Fibroblast of skin of right quadriceps (primary cell): ENCODE results near the gene RBM6.
"Not testable (repeated sequence)": the region's sequence is repeated elsewhere in the genome, so short reads cannot be mapped to it uniquely, and the experiment has no call there.

Experiments used
- DNase-seq: peaks from one replicate; pipeline ENCODE4 v3.0.0-alpha.2; 2013

Gene RBM6

GRCh38 chr3:49914906-49915305, 25.0 kb upstream of the RBM6 start:
- no peak for DNase-seq

DNA sequence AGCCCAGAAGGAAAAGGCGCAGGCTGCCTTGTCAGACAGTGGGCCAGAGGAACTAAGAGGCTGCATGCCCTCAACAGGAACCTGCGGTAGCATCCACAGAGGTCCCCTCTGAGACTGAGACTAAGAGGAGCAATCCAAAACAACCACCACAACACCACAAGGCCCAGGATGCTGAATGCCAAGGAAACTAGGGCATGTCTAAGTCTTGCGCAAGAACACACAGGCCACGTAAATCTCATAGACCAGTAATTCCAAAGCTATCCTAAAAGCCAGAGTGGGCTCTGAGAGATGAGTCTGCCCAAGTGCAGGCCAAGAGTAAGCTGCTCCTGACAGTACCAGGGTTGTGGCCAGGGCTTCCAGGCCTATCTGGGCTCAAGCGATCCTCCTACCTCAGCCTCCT, 23.3 kb upstream of the RBM6 start:
- peak; percentile 58 for DNase-seq

DNA sequence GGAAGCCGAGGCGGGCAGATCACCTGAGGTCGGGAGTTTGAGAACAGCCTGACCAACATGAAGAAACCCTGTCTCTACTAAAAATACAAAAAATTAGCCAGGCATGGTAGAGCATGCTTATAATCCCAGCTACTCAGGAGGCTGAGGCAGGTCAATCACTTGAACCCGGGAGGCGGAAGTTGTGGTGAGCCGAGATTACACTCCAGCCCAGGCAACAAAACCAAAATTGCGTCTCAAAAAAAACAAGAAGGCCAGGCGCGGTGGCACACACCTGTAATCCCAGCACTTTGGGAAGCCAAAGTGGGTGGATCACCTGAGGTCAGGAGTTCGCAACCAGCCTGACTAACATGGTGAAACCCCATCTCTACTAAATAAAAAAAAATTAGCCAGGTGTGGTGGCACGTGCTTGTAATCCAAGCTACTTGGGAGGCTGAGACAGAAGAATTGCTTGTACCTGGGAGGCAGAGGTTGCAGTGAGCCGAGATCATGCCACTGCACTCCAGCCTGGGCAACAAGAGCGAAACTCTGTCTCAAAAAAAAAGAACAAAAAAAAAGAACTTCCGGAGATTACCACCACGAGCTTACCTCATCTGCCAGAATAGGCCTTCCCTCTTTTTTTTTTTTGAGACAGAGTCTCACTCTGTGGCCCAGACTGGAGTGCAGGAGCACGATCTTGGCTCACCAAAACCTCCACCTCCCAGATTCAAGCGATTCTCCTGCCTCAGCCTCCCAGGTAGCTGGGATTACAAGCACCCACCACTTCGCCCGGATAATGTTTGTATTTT, 22.0 kb upstream of the RBM6 start:
- DNase-seq, result not testable (repeated sequence)

- peak; percentile 66 for DNase-seq
These were observed 15.3 kb upstream of the RBM6 start for GRCh38 chr3:49924683-49925082.

DNA sequence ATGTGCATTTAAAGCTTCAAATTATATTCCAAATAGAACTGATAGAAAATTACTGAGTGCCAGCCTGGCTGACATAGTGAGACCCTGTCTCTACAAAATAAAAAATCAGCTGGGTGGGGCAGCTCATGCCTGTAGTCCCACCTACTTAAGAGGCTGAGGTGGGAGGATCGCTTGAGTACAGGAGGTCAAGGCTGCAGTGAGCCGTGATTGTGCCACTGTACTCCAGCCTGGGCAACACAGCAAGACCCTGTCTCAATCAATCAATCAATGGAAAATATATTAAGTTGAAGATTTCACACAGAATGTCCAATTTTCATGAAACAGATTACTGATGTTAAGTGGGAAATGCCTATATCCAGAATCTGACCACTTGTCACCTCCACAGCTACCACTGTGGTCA, 14.5 kb upstream of the RBM6 start:
- DNase-seq, result no peak

- DNase-seq, result no peak
These were observed 13.7 kb upstream of the RBM6 start for GRCh38 chr3:49926117-49926728.

DNA sequence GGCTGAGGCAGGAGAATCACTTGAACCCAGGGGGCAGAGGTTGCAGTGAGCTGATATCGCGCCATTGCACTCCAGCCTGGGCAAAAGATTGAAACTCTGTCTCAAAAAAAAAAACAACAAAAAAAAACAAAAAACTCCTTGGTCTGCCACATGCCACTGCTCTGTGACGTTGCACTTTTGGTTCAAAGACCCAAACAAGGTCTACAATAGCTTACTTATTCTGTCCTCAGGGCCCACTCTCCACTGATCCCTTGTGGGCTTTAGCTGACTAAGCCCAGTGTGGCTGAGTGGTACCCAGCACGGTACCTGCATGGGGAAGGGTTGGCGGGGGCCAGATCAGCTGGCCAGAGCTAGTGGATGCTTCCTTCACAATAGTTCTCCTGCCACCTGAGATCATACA, 12.2 kb upstream of the RBM6 start:
- no peak for DNase-seq

- DNase-seq, result no peak
These were observed 11.4 kb upstream of the RBM6 start for GRCh38 chr3:49928481-49929017.

DNA sequence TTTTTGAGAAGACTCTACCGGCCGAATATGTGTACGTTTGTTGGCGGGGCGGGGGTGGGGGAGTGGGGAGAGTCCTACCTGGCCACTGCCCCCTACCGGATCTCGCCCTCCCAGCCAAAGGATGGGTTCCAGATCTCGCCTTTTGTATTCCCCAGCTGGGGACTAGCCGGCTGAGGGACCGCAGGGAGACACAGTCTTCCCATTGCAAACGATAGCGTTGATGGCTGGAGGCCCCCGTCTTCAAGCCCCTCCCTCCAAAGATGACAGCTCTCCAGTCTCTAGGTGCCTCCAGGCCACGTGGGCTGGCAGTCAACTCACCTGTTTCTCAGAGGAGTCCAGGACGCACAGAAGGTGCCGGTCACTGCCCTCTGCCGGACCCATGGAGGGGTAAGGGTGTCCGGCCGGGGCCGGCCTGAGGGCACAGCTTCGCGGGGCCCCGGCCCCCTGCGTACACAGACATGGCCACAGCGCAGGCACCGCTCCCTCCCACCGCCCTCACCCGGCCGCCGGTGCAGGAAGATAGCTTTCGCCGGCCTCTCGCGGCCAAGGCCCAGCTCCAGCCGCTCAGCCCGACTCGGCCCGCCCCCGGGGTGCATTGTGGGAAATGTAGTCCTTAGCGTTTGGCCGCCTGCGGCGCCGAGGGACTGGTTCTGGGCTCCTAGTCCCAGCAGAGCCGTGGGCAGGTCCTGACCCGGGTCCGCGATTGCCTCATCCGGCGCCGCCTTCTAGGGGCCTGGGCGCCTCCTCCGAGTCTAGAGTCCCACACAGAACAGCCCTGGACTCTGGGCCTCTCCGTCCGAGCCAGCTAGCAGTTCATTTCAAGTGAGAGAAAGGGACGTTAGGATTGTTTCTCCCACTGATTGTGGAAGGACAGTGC, 10.4 kb upstream of the RBM6 start, which contains the start of gene MON1A:
Gene MON1A (minus strand): TSS at position 521 of the 877 bp plus-strand sequence. CDS start 16,465 bp downstream, outside the sequence.
- DNase-seq, result peak; percentile 88

DNA sequence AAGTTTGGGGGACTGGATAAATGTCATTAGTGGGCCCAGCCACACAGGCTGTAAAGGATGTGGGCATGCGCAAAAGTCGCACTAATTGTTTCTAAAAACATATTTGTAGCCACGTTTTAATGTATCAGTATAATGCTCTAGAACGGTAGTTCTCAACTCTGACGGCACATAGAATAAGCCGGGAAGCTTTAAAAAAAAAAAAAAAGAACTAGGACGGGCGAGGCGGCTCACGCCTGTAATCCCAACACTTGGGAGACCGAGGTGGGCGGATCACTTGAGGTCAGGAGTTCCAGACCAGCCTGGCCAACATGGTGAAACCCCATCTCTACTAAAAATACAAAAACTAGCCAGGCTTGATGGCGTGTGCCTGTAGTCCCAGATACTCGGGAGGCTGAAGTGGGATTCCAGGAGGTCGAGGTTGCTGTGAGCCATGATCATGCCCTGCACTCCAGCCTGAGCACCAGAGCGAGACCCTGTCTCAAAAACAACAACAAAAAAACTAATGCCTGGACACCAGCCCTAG, 9.7 kb upstream of the RBM6 start:
- no peak for DNase-seq

DNA sequence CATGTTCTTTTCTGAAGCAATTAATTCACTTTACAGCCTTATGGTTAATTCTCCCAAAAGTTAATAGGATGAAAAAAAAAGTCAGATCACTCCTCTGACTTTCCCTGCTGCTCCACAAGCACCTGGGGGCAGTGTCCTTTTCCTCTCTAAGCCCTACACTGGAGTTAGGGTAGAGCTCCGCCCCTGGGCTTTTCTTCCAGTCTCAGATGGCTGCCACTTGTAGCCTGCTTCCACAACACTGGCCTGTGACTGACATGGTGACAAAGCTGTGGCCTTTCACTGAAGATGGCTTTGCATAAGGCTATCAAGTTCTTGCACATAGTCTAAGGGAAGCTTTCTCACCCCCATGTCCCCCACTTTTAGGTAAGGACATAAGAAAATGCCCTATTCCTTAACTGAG, 9.0 kb upstream of the RBM6 start:
- DNase-seq, result no peak

DNA sequence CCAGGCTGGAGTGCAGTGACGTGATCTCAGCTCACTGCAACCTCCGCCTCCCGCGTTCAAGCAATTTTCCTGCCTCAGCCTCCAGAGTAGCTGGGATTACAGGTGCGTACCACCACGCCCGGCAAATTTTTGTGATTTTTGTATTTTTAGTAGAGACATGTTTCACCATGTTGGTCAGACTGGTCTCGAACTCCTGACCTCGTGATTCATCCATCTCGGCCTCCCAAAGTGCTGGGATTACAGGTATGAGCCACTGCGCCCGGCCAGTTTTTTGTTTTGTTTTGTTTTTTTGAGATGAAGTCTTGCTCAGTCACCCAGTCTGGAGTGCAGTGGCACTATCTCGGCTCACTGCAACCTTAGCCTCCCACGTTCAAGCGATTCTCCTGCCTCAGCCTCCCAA, 7.7 kb upstream of the RBM6 start:
- DNase-seq, result not testable (repeated sequence)

- DNase-seq, result no peak
These were observed 2.9 kb upstream of the RBM6 start for GRCh38 chr3:49937090-49937489.

DNA sequence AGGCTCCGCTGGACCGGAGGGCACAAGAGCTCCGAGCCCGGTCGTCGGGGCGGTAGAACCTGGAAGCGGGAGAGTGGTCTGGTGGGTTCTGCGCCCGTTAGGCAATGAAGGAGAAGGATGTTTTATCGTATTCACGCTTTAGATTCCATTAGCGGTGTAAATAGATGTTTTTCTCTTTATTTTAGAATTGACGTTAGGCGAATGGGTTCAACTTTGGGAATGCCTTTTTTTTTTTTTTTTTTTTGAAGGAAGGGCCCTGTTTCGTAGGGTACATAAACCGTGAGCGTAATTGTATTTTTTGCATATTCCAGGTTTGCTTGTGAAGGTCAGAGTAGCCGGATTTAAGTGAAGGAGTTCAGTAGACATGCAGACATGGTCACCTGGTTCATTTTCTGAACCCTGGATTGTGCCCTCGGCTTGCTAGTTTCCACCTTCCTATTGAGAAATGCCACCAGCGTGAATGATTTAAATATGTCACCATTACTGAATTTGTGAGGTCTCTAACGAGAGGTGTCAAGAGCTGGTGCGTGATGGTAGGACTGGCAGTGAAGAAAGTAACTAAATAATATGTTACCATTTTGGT, 808 bp downstream of the RBM6 start:
- no peak for DNase-seq

DNA sequence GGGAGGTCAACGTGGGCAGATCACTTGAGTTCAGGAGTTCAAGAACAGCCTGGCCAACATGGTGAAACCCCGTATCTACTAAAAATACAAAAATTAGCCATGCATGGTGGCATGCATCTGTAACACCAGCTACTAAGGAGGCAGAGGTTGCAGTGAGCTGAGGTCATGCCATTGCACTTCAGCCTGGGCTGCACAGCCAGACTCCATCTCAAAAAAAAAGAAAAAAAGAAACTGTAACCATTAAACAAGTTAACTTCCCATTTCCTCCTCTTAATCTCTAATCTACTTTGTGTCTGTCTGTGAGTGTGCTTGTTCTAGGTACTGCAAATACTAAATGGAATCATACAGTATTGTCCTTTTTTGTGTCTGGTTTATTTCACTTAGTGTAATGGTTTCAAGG, 2.7 kb downstream of the RBM6 start:
- no peak for DNase-seq

DNA sequence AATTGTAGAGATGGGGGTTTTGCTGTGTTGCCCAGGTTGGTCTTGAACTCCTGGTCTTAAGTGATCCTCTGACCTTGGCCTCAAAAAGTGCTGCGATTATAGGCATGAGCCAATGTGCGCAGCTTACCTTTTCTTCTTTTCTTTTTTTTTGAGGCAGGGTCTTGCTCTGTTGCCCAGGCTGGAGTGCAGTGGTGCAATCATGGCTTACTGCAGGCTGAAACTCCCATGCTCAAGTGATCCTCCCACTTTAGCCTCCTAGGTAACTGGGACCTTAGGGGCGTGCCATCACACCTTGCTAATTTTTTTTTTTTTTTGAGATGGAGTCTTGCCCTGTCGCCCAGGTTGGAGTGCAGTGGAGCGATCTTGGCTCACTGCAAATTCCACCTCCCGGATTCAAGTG, 13.0 kb downstream of the RBM6 start:
- no peak for DNase-seq

GRCh38 chr3:49955636-49956035, 15.7 kb downstream of the RBM6 start:
- no peak for DNase-seq

- DNase-seq, result no peak
These were observed 26.4 kb downstream of the RBM6 start for GRCh38 chr3:49966233-49966942.

- DNase-seq, result no peak
These were observed 27.3 kb downstream of the RBM6 start for GRCh38 chr3:49967291-49967690.

GRCh38 chr3:49968346-49968745, 28.4 kb downstream of the RBM6 start:
- DNase-seq, result no peak

DNA sequence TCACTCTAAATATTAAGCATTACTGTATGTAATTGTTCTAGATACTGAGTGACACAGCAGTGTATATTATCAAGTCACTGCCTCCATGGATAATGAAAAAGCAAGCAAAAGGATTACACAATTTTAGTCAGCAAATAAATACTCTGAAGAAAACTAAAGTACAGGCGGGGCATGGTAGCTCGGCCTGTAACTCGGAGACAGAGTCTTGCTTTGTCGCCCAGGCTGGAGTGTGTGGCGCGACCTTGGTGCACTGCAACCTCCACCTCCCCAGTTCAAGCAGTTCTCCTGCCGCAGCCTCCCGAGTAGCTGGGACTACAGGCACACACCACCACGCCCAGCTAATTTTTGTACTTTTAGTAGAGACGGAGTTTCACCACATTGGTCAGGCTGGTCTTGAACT, 32.7 kb downstream of the RBM6 start:
- DNase-seq, result no peak

- DNase-seq, result no peak
These were observed 37.0 kb downstream of the RBM6 start for GRCh38 chr3:49976942-49977341.
